Thoracic aorta (tissue), 2 donors: Measurements from ENCODE around the gene WNT10A. TPM values are rescaled to one million over a fixed set of nuclear protein-coding genes. Genes with fewer than 3 reads are reported as not detected.

ENCODE experiments used
- ATAC-seq: fragments of 150-250 bp; one replicate; pipeline ENCODE4 v1.8.0; 2017; ENCODE audit warnings: low read depth; ENCODE audit not compliant: insufficient number of reproducible peaks, low FRiP score
- DNase-seq: peaks from one replicate; pipeline ENCODE4 v3.0.0-alpha.2; 2020; ENCODE audit warnings: low spot score
- H3K27ac ChIP-seq, 2 donors: fragments of 200-600 bp; sonication (generic); 1 replicate in 1 of 2; 2 replicates in 1 of 2; pipeline ENCODE4 v1.5.1; 2016; ENCODE audit warnings: mild to moderate bottlenecking in 2 of 2, moderate library complexity in 2 of 2
- H3K27me3 ChIP-seq: fragments of 200-600 bp; sonication (generic); replicated peaks from 2 replicates; pipeline ENCODE4 v1.6.0; 2016; ENCODE audit warnings: mild to moderate bottlenecking; ENCODE audit not compliant: insufficient read depth
- H3K36me3 ChIP-seq: fragments of 200-600 bp; sonication (generic); one replicate; pipeline ENCODE4 v1.5.1; 2016
- H3K4me1 ChIP-seq, 2 donors: fragments of 200-600 bp; sonication (generic); 1 replicate in 1 of 2; 2 replicates in 1 of 2; pipeline versions ENCODE4 v1.5.1 to v1.6.0; 2016; ENCODE audit warnings: low read depth in 2 of 2, mild to moderate bottlenecking in 1 of 2; ENCODE audit not compliant: control insufficient read depth in 1 of 2
- H3K4me3 ChIP-seq: fragments of 200-600 bp; sonication (generic); 2 replicates; pipeline ENCODE4 v1.5.1; 2016; ENCODE audit warnings: mild to moderate bottlenecking
- H3K9me3 ChIP-seq: fragments of 200-600 bp; sonication (generic); 2 replicates; pipeline ENCODE4 v1.5.1; 2016
- total RNA-seq, 2 donors: library from RNA; depleted of rRNA; stranded (reverse); fragments of >200 nt; gene quantifications; one replicate each; pipeline versions ENCODE4 v1.1.0 to v1.2.3, GENCODE V29; 2016
- TF ChIP-seq, protein P1 (sequence below): fragments of 200-600 bp; sonication (generic); IDR thresholded peaks from one replicate; pipeline ENCODE4 v1.5.1; 2019; ENCODE audit warnings: antibody characterized with exemption

Gene WNT10A
- total RNA-seq, 2 donors from 2014 or later = 1.6 TPM; not detected in 1

DNA sequence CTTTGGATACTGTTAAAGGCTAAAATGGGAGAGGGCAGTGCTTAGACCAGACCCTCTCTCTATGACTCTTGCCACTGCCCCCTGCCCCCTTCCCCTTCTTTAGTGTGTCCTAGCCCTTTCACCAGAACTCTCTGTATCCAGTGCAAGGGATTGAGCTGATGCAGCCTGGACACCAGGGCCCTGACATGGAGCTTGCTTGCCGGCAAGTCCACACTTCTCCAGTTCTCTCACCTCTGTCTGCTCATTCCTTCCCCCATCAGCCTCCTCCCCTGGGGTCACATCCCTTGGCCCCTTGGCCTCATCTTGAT is 22.6 kb upstream of the WNT10A start:
- peaks cover 22% of the 10 kb centered on the region for H3K27me3 ChIP-seq
- H3K4me3 ChIP-seq = no peak overlapping the region
- TF ChIP-seq, protein P1, sequence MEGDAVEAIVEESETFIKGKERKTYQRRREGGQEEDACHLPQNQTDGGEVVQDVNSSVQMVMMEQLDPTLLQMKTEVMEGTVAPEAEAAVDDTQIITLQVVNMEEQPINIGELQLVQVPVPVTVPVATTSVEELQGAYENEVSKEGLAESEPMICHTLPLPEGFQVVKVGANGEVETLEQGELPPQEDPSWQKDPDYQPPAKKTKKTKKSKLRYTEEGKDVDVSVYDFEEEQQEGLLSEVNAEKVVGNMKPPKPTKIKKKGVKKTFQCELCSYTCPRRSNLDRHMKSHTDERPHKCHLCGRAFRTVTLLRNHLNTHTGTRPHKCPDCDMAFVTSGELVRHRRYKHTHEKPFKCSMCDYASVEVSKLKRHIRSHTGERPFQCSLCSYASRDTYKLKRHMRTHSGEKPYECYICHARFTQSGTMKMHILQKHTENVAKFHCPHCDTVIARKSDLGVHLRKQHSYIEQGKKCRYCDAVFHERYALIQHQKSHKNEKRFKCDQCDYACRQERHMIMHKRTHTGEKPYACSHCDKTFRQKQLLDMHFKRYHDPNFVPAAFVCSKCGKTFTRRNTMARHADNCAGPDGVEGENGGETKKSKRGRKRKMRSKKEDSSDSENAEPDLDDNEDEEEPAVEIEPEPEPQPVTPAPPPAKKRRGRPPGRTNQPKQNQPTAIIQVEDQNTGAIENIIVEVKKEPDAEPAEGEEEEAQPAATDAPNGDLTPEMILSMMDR = no peak
- no peaks in the 10 kb centered on the region for H3K9me3 ChIP-seq
- ATAC-seq (no peak), DNase-seq (no peak)
- H3K27ac ChIP-seq = no peak overlapping the region
- no peaks in the 10 kb centered on the region for H3K36me3 ChIP-seq
- H3K4me1 ChIP-seq = peaks cover 18 to 21% of the 10 kb centered on the region in 2 donors

DNA sequence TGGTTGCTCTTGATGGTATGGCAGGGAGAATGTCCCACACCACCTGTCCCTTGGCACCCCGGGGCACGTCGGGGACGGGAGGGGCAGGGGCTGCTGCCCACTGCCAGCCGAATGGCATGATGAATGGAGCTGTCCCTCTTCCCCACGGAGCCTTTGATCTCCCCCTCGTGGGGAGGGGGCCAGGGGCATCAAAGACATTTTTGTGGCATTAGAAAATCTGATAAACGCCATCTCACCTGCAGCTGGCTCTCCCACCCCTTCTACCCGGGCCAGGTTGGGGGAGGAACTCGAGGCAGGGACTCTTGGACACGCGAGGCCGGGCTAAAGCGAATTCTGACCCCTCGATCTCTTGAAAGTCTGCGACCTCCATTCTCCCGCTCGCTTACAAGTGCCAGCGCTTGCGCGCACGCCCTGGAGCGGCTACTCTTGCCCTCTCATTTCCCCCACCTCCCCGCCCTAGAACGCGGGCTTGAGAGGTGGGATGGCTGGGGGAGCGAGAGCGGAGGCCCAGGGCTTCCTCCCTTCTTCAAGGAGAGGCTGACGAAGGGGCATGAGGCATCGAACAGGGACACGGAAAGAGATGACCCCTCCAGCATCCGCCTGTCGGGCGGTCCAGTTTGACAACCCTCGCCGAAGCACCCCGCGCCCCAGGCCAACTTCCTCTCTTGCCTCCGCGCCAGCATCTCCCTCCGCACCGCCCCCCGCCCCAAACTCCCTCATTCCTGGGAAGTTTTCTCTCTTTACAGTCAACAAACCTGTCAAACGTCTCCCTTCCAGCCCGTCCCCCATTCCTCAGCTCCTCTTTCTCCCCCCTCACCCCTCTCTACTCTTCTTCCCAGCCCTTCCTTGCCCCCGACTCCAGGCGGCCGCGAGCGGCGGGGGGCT is 21.7 kb upstream of the WNT10A start:
- DNase-seq (no peak), ATAC-seq (no peak)
- Histone ChIP-seq H3K9me3 (no peaks in the 10 kb centered on the region), H3K4me3 (peak overlapping the region; percentile 65), H3K4me1 (peaks cover 18 to 21% of the 10 kb centered on the region in 2 donors), H3K36me3 (no peaks in the 10 kb centered on the region), H3K27me3 (peaks cover 22% of the 10 kb centered on the region), H3K27ac (no peak overlapping the region)
- TF ChIP-seq, protein P1 = no peak

DNA sequence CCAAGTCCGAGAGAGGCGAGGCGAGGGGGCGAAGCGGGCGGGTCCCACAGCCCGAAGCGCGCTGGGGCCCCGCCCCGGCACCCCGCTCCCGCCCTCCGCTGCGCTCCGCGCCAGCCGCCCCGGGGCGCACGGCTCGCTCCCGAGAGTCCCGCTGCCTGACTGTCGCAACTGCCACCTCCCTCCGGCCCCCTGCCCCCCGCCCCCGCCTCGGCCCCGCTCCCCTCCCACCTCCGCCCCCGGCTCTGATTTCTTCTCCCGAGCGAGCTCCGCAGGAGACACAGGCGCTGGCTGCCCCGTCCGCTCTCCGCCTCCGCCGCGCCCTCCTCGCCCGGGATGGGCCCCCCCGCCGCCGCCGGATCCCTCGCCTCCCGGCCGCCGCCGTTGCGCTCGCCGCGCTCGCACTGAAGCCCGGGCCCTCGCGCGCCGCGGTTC is 21.1 kb upstream of the WNT10A start, which contains the start of gene WNT6:
WNT6 (plus strand) TSS at position 250 of the 432 bp plus-strand sequence. CDS start 233 bp downstream, outside the sequence.
- TF ChIP-seq, protein P1 = no peak
- Histone ChIP-seq H3K27me3 (peaks cover 22% of the 10 kb centered on the region), H3K27ac (peak within 1 kb of the TSS in 1 of 2 donors; percentile 28), H3K4me3 (peak within 1 kb of the TSS; percentile 65), H3K9me3 (no peaks in the 10 kb centered on the region), H3K4me1 (peaks cover 18 to 21% of the 10 kb centered on the region in 2 donors), H3K36me3 (no peaks in the 10 kb centered on the region)
- ATAC-seq = no peak
- no peak for DNase-seq

DNA sequence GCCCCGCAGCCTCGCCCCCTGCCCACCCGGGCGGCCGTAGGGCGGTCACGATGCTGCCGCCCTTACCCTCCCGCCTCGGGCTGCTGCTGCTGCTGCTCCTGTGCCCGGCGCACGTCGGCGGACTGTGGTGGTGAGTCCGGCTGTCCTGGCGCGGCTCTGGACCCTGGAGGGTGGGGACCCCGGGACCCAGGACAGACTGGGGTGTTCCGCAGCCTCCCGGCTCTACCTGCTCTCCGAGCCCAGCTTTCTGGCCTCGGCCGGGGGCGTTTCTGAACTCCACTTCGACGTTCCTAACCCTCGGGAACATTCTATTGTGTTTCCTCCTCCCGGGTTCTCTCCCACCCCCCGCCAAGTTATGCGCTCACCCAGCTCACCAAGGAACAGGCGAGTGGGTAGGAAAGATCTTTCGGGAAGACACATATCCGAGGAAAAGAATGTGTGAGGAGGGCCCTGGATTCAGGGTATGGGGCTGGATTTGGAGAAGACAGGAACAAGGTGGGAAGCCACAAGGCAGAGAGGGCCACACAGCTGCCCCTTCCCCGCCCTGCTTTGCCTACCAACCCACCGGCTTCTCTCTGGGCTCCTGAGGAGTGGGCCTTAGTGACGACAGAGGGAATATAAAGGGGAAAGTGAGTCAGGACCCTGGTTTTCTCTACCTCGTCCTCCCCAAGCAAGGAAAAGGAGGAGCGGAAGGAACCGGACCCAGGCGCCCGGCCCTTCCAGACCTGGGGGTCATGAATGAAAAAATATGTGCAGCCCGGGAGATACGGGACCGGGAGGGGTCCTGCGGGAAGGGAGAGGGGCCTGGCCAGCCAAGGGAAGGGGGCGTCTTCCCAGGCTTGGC is 20.4 kb upstream of the WNT10A start:
- no peaks in the 10 kb centered on the region for H3K36me3 ChIP-seq
- peaks cover 18 to 21% of the 10 kb centered on the region in 2 donors for H3K4me1 ChIP-seq
- TF ChIP-seq, protein P1 = no peak
- peak overlapping the region; percentile 65 for H3K4me3 ChIP-seq
- peaks cover 22% of the 10 kb centered on the region for H3K27me3 ChIP-seq
- ATAC-seq (no peak), DNase-seq (no peak)
- no peaks in the 10 kb centered on the region for H3K9me3 ChIP-seq
- peak overlapping the region in 1 of 2 donors; percentile 28 for H3K27ac ChIP-seq

DNA sequence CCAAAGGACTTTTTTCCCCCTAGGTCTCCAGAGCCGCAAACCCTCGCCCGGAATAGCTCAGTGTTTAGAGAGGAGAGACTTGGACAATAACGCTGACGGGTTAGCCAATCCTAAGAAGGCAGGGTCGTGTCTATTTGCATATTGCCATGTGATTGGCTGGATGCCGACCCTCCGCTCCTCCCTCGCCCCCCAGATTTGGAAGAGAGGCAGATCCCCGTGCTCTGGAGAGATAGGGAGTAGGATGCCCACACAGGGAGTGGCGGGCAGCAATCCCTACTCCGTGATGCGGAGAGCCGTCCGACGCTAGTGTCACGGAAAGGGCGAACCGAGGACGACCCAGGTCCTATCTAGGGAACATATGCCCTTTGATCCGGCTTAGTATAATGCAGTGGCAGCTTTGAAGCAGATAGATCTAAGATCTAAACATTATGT is 19.7 kb upstream of the WNT10A start:
- Histone ChIP-seq H3K4me3 (no peak overlapping the region), H3K27ac (no peak overlapping the region), H3K4me1 (peaks cover 18 to 21% of the 10 kb centered on the region in 2 donors), H3K36me3 (no peaks in the 10 kb centered on the region), H3K27me3 (peaks cover 22% of the 10 kb centered on the region), H3K9me3 (no peaks in the 10 kb centered on the region)
- DNase-seq (no peak), ATAC-seq (no peak)
- TF ChIP-seq, protein P1 = no peak
